Camera-type eye (tissue), 1 donor: ENCODE measurements around the gene ZNF155. TPM values are rescaled to one million over a fixed set of nuclear protein-coding genes. Genes with fewer than 3 reads are reported as not detected.

Source experiments
- total RNA-seq: library from RNA; depleted of rRNA; stranded (reverse); fragments of >200 nt; gene quantifications from one replicate; pipeline ENCODE4 v1.2.3, GENCODE V29; 2014

Gene ZNF155
- total RNA-seq: 17.4 TPM

GRCh38 chr19:43983912-43984686 lies at the start of gene ZNF155:
Gene ZNF155, plus strand, starts transcription at chr19:43984188. Its CDS starts 4,356 bp downstream, at chr19:43988544.

GRCh38 chr19:43934985-43935708 lies 48.8 kb upstream of the ZNF155 start, which contains the start of gene ZNF45:
Gene ZNF45, minus strand, starts transcription at chr19:43935282. Its CDS starts 13,097 bp downstream, at chr19:43922185.

DNA sequence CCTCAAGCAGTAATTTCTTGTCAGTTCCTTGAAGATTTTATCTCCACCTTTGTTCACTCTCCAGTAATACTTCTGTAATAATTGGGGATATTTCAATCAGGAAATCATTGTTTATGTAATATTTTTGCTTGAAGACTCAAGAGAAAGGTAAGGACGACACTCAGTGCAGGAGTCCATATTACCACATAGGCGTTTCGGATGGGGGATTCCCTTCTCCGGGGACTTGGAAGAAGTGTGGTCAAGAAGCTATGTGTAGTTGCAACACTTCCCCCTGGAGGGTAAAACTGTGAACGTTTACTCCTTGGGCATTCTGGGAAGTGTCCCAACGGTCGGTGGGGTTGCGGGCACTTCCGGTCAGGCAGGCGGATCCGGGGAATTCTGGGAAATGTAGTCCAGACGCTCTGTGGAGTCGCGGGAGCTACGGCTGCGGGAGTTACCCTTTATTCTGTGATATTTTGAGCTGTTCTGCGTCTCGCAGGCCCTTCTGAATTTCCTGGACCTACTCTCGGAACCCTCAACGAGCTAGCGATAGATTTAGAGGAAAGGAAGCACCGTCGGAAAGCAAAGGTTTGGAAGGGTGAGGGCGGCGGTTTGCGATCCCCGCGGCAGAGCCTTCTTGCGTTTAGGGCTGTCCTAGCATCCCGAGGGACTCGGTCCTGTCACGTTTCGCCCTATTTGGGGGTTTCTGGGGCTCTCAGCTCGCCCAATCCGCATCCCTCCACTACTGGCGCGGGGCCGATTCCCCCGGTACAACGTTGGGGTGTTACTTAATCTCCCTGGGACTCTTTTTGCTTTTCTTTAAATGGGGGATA lies 32.9 kb upstream of the ZNF155 start, which contains the start of gene ZNF221:
ZNF221 (plus strand) TSS at position 395 of the 812 bp plus-strand sequence. CDS start 11,499 bp downstream, outside the sequence.

DNA sequence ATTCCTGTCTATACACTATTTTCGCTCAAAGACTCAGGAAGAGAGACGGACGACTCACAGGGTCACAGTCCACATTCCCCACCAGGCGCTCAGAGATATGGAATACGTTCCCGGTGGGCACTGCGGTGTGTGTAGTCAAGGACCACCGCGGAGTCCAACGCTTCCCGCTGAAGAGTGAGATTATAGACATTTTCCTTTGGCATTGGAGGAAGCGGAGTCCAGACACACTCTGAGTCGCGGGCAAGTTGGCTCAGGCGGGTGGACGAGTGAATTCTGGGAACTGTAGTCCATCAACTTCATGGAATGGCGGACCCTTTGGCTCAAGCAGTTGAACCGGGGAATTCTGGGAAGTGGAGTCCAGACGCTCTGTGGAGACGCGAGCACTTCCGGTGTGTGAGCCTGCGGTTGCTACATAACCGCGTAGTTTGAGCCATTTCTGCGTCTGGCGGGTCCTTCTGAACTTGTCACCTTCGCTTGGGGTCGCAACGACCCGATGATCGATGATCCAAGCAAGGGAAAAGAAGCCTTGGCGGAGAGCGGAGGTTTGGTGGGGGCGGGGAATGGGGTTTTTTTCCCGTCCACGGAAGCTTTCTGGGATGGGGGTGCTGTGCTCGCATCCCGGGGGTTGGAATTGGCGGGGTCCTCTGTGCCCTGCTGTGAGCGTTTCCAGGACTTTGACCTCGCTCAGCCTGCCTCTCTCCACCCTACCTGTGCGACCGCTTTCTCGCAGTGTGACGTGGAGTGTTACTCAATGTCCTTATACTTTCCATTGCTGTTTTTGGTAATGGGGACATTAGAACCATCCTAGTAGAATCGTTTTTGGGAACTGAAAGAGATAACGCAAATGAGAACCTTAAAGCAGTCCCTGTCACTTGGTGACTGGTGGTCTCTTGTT lies 18.8 kb downstream of the ZNF155 start, which contains the start of gene ZNF230:
ZNF230 (plus strand) TSS at position 392 of the 895 bp plus-strand sequence. CDS start 4,122 bp downstream, outside the sequence.

DNA sequence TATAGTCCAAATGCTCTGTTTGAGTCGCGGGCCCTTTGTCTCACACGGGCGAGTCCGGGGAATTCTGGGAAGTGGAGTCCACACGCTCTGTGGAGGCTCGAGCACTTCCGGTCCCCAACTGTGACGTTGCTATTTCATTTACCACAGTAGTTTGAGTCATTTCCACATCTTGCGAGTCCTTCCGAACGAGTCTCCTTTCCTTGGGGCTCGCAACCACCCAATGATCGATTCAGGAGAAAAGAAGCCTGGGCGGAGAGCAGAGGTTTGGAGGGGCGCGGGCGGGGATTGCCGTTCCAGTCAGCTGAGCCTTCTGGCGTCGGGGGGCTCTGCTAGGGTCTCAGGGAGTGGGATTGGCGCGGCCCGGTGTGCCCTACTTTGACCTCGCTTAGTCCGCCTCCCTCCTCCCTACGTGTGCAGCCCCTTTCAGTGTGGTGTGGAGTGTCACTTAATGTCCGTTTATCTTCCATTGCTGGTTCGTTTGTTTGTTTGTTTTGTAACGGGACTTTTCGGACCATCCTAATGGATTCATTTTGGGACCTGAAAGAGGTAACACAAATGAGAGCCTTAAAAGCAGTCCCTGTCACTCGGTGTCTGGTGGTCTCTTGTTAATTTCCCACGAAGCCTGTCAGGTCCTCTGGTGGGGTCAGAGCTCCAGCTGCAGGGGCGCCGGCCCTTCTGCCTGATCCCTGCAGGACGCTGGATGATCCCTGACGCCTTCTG lies 41.4 kb downstream of the ZNF155 start, which contains the start of gene ZNF222:
ZNF222 (plus strand) TSS at position 163 of the 720 bp plus-strand sequence; CDS start at position 221, 58 bp downstream.

Other genes with a start within 250 kb of the ZNF155 start
- 21.7 TPM for gene SMG9, start 229.2 kb upstream of the ZNF155 start, total RNA-seq
- 2.1 TPM for gene KCNN4, start 203.2 kb upstream of the ZNF155 start, total RNA-seq
- gene LYPD5, start 181.7 kb upstream of the ZNF155 start, total RNA-seq: 2.6 TPM
- gene ZNF283, start 156.9 kb upstream of the ZNF155 start, total RNA-seq: 51.4 TPM
- 8.0 TPM for gene ZNF404, start 100.2 kb upstream of the ZNF155 start, total RNA-seq
- gene ZNF45, start 48.9 kb upstream of the ZNF155 start, total RNA-seq: 24.6 TPM
- 34.8 TPM for gene ZNF221, start 33.0 kb upstream of the ZNF155 start, total RNA-seq
- 12.8 TPM for gene ZNF230, start 18.8 kb downstream of the ZNF155 start, total RNA-seq
- 15.3 TPM for gene ZNF222, start 41.2 kb downstream of the ZNF155 start, total RNA-seq
- 15.2 TPM for gene ZNF223, start 67.8 kb downstream of the ZNF155 start, total RNA-seq
- 7.1 TPM for gene ZNF284, start 88.0 kb downstream of the ZNF155 start, total RNA-seq
- 59.2 TPM for gene ZNF224, start 110.2 kb downstream of the ZNF155 start, total RNA-seq
- 12.0 TPM for gene ZNF225, start 129.2 kb downstream of the ZNF155 start, total RNA-seq
- gene ZNF234, start 157.4 kb downstream of the ZNF155 start, total RNA-seq: 26.9 TPM
- gene ZNF226, start 180.9 kb downstream of the ZNF155 start, total RNA-seq: 56.9 TPM
- 49.2 TPM for gene ZNF227, start 228.3 kb downstream of the ZNF155 start, total RNA-seq